ENCODE data around the gene CAMK1D. TPM values are rescaled to one million over a fixed set of nuclear protein-coding genes. Genes with fewer than 3 reads are reported as not detected.

The CAMK1D gene
- total and polyA plus RNA-seq, 2 of the 8 experiments (the other 6 are each of a cell fraction or from before 2014, with no cell fraction given), result 3.5 to 10.6 TPM

DNA sequence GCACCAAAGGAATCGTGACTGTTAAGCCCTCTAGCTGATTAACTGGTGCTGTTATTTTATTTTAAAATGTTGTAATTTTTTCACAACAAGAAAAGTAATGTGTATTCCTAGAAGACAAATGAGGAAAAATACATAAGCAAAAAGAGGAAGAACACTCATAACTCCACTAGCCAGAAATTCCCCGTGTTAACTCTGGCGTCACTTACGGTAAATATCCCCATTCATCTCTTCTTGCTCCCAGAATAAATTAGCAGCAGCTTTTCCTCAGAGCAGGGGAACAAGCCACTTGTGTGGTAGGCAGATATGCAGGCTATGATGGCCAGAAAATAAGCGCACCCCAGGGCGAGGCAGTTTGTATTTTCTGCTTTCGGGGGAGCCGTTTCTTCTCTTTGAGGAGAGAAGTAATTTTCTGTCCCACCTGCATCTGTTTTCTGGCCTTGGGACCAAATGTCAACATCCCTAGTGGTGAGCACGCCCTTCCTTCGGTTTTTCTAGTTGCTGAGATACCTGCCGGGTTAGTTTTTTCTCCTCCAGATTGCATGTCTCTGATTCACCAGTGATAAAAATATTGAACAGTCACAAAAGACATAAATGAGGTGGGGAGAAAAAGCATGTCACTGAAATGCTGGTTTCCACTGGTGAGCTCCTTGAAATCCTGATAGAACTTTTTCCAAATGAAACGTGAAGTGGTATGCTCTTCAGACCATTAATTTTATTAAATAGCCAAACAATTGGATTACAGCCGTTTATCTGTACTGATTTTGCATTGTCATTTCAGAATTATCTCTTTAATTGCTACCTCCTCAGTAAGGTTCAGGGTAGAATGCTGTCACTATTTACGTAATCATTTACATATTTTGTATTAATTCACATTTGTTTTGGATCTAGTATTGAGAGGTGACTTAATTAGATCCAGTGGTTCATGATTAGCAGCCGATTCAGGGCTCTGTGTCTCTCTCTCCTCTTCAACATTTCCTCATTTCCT, 268.1 kb downstream of the CAMK1D start (continued):
- TF ChIP-seq, protein P1, sequence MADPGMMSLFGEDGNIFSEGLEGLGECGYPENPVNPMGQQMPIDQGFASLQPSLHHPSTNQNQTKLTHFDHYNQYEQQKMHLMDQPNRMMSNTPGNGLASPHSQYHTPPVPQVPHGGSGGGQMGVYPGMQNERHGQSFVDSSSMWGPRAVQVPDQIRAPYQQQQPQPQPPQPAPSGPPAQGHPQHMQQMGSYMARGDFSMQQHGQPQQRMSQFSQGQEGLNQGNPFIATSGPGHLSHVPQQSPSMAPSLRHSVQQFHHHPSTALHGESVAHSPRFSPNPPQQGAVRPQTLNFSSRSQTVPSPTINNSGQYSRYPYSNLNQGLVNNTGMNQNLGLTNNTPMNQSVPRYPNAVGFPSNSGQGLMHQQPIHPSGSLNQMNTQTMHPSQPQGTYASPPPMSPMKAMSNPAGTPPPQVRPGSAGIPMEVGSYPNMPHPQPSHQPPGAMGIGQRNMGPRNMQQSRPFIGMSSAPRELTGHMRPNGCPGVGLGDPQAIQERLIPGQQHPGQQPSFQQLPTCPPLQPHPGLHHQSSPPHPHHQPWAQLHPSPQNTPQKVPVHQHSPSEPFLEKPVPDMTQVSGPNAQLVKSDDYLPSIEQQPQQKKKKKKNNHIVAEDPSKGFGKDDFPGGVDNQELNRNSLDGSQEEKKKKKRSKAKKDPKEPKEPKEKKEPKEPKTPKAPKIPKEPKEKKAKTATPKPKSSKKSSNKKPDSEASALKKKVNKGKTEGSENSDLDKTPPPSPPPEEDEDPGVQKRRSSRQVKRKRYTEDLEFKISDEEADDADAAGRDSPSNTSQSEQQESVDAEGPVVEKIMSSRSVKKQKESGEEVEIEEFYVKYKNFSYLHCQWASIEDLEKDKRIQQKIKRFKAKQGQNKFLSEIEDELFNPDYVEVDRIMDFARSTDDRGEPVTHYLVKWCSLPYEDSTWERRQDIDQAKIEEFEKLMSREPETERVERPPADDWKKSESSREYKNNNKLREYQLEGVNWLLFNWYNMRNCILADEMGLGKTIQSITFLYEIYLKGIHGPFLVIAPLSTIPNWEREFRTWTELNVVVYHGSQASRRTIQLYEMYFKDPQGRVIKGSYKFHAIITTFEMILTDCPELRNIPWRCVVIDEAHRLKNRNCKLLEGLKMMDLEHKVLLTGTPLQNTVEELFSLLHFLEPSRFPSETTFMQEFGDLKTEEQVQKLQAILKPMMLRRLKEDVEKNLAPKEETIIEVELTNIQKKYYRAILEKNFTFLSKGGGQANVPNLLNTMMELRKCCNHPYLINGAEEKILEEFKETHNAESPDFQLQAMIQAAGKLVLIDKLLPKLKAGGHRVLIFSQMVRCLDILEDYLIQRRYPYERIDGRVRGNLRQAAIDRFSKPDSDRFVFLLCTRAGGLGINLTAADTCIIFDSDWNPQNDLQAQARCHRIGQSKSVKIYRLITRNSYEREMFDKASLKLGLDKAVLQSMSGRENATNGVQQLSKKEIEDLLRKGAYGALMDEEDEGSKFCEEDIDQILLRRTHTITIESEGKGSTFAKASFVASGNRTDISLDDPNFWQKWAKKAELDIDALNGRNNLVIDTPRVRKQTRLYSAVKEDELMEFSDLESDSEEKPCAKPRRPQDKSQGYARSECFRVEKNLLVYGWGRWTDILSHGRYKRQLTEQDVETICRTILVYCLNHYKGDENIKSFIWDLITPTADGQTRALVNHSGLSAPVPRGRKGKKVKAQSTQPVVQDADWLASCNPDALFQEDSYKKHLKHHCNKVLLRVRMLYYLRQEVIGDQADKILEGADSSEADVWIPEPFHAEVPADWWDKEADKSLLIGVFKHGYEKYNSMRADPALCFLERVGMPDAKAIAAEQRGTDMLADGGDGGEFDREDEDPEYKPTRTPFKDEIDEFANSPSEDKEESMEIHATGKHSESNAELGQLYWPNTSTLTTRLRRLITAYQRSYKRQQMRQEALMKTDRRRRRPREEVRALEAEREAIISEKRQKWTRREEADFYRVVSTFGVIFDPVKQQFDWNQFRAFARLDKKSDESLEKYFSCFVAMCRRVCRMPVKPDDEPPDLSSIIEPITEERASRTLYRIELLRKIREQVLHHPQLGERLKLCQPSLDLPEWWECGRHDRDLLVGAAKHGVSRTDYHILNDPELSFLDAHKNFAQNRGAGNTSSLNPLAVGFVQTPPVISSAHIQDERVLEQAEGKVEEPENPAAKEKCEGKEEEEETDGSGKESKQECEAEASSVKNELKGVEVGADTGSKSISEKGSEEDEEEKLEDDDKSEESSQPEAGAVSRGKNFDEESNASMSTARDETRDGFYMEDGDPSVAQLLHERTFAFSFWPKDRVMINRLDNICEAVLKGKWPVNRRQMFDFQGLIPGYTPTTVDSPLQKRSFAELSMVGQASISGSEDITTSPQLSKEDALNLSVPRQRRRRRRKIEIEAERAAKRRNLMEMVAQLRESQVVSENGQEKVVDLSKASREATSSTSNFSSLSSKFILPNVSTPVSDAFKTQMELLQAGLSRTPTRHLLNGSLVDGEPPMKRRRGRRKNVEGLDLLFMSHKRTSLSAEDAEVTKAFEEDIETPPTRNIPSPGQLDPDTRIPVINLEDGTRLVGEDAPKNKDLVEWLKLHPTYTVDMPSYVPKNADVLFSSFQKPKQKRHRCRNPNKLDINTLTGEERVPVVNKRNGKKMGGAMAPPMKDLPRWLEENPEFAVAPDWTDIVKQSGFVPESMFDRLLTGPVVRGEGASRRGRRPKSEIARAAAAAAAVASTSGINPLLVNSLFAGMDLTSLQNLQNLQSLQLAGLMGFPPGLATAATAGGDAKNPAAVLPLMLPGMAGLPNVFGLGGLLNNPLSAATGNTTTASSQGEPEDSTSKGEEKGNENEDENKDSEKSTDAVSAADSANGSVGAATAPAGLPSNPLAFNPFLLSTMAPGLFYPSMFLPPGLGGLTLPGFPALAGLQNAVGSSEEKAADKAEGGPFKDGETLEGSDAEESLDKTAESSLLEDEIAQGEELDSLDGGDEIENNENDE (IDR thresholded peaks at IDR 0.05; ENCODE audit: insufficient replicate concordance, low read length), result no peak
- TF ChIP-seq POU5F1 (IDR thresholded peaks at IDR 0.05; ENCODE audit: low read depth, low read length), result no peak
- TF ChIP-seq ZNF274 (IDR thresholded peaks at IDR 0.05; ENCODE audit: borderline replicate concordance, extremely low read depth, low read length), result no peak
- no peak for TF ChIP-seq SUZ12 (IDR thresholded peaks at IDR 0.05; ENCODE audit: low read length)
- TF ChIP-seq HDAC6 (IDR thresholded peaks at IDR 0.05; ENCODE audit: low read depth, low read length), result no peak
- TF ChIP-seq CBX8 (IDR thresholded peaks at IDR 0.05; ENCODE audit: borderline replicate concordance, low read depth, low read length), result no peak
- no peak for TF ChIP-seq KDM4A (IDR thresholded peaks at IDR 0.05; ENCODE audit: low read depth, low read length, severe bottlenecking)
- no peak for TF ChIP-seq RNF2 (IDR thresholded peaks at IDR 0.05; ENCODE audit: borderline replicate concordance, low read depth, low read length, missing control alignments, poor library complexity, severe bottlenecking)
- no peak for TF ChIP-seq TCF12 (IDR thresholded peaks at IDR 0.05; ENCODE audit: low read depth, low read length)

Data from H1 (cell line).